Heart left ventricle (tissue), 13 donors: ENCODE data around the gene ADCY3.

ENCODE experiments used
- POLR2A ChIP-seq, 2 donors: fragments of 450-650 bp; IDR thresholded peaks; one replicate each; pipeline ENCODE4 v1.6.1; 2017; ENCODE audit warnings: antibody characterized with exemption in 2 of 2, mild to moderate bottlenecking in 2 of 2, moderate library complexity in 2 of 2
- TF ChIP-seq, protein P1 (sequence below), 12 donors: fragments of 200-600 bp; sonication (generic) in 4 of 12; IDR thresholded peaks; one replicate each; pipeline versions ENCODE4 v1.5.0 to v1.8.0; 2018 to 2022; ENCODE audit warnings: antibody characterized with exemption in 12 of 12, mild to moderate bottlenecking in 5 of 12
- donor health status: ischemic (EF 13 %, LVEDD 7.1; RV severe dilation, severe dysfunction).
- donor health status: DM: no; HTN: yes; CAD: no.
- donor health status: DM: no; HTN: no; CAD: no.
- donor health status: ischemic (EF 25% LVEDD 6.9; RV normal size, moderate dysfunction).
- donor health status: ischemic (EF 25% LVEDD 5.7; RV mildly dilated, moderate dysfunction).
- donor health status: ischemic (EF 35%, LVEDD 5.7; RV mildly dilated, moderate dysfunction).
- donor health status: nonischemic (EF 11% LVEDD 7.7; RV severe dilation, severe dysfunction).
- donor health status: DM: yes; HTN: yes; CAD: no.
- donor health status: PGD.
- donor health status: ischemic (EF 29% LVEDD 5.4; RV normal size, mild dysfunction).
- donor health status: nonischemic (EF 23%, LVEDD 6.1; RV moderate dilation, normal function).

DNA sequence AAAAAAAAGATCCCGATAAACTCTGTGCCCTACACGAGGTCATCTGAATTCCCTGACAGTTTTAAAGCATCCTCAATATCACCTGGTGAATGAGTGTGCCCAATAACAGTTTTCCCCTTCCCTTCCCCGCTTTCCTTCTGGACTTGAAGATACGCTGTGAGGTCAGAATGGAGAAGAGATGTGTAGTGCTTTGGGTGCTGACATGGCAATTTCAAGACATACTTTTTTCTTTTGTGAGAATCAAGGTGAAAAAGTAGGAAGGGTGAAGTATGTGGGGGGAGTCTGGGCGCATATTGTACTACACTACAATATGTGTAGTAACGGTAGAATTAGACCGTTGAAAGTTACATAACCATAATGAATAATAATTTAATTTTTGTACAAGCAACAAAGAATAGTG lies 30.1 kb upstream of the ADCY3 start:
- no peak for TF ChIP-seq POLR2A (IDR thresholded peaks at IDR 0.05)
- TF ChIP-seq, protein P1, sequence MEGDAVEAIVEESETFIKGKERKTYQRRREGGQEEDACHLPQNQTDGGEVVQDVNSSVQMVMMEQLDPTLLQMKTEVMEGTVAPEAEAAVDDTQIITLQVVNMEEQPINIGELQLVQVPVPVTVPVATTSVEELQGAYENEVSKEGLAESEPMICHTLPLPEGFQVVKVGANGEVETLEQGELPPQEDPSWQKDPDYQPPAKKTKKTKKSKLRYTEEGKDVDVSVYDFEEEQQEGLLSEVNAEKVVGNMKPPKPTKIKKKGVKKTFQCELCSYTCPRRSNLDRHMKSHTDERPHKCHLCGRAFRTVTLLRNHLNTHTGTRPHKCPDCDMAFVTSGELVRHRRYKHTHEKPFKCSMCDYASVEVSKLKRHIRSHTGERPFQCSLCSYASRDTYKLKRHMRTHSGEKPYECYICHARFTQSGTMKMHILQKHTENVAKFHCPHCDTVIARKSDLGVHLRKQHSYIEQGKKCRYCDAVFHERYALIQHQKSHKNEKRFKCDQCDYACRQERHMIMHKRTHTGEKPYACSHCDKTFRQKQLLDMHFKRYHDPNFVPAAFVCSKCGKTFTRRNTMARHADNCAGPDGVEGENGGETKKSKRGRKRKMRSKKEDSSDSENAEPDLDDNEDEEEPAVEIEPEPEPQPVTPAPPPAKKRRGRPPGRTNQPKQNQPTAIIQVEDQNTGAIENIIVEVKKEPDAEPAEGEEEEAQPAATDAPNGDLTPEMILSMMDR (IDR thresholded peaks at IDR 0.05) = no peak
